Uterus (tissue), 4 donors: ENCODE measurements around the gene SLC22A7. TPM values are rescaled to one million over a fixed set of nuclear protein-coding genes. Genes with fewer than 3 reads are reported as not detected.
A peak's percentile ranks its signal among the peaks of the same experiment; 100 is the strongest.

Experiments
- DNase-seq, 2 donors: peaks; one replicate each; pipeline ENCODE4 v3.0.0-alpha.2; 2019 to 2020
- H3K27ac ChIP-seq, 2 donors: fragments of 200-600 bp; sonication (generic); 1 replicate in 1 of 2; 2 replicates in 1 of 2; pipeline ENCODE4 v1.5.1; 2016 to 2018
- H3K27me3 ChIP-seq, 2 donors: fragments of 200-600 bp; sonication (generic); one replicate each; pipeline ENCODE4 v1.5.1; 2018 to 2019; ENCODE audit warnings: control low read depth in 1 of 2
- H3K36me3 ChIP-seq, 2 donors: fragments of 200-600 bp; sonication (generic); one replicate each; pipeline ENCODE4 v1.5.1; 2019; ENCODE audit warnings: control low read depth in 1 of 2
- H3K4me1 ChIP-seq, 2 donors: fragments of 200-600 bp; sonication (generic); one replicate each; pipeline ENCODE4 v1.5.1; 2018 to 2019; ENCODE audit warnings: control low read depth in 1 of 2
- H3K4me3 ChIP-seq, 2 donors: fragments of 200-600 bp; sonication (generic); 1 replicate in 1 of 2; 2 replicates in 1 of 2; pipeline ENCODE4 v1.5.1; 2018 to 2019; ENCODE audit warnings: mild to moderate bottlenecking in 1 of 2
- H3K9me3 ChIP-seq, 2 donors: fragments of 200-600 bp; sonication (generic); one replicate each; pipeline ENCODE4 v1.5.1; 2019; ENCODE audit warnings: control low read depth in 1 of 2
- CTCF ChIP-seq, 4 experiments: fragments of 200-600 bp in 2 of 4; fragments of 450-650 bp in 2 of 4; sonication (generic) in 2 of 4; IDR thresholded peaks; one replicate each; pipeline ENCODE4 v1.5.1; 2016 to 2019; ENCODE audit warnings: antibody characterized with exemption in 4 of 4, mild to moderate bottlenecking in 2 of 4, moderate library complexity in 1 of 4
- POLR2A ChIP-seq, 2 donors: fragments of 450-650 bp; IDR thresholded peaks; one replicate each; pipeline ENCODE4 v1.6.1; 2016; ENCODE audit warnings: antibody characterized with exemption in 2 of 2, mild to moderate bottlenecking in 1 of 2, moderate library complexity in 1 of 2
- intact Hi-C: fragments of 100-400 bp; cut with DNase I; formaldehyde crosslinking; loops from one replicate; pipeline ENCODE4 v1.15.1; 2023; ENCODE audit warnings: low total_unique reads
- total RNA-seq, 4 donors: library from RNA; depleted of rRNA in 3 of 4; stranded (reverse); fragments of >200 nt in 3 of 4; gene quantifications; one replicate each; pipeline versions ENCODE4 v1.1.0 to v1.2.4, GENCODE V29; 2014 to 2023
- donor health status: DM: yes; HTN: yes; CAD: no.

Gene SLC22A7
- total RNA-seq, 4 donors from 2014 or later, result not detected

- no peak for DNase-seq
- Histone ChIP-seq H3K36me3 (no peaks in the 10 kb centered on the region), H3K4me1 (no peaks in the 10 kb centered on the region), H3K9me3 (no peaks in the 10 kb centered on the region), H3K27ac (no peak overlapping the region), H3K27me3 (no peaks in the 10 kb centered on the region), H3K4me3 (no peak overlapping the region)
- intact Hi-C loops, result no loop called here
- TF ChIP-seq POLR2A (IDR thresholded peaks at IDR 0.05) (no peak), CTCF (IDR thresholded peaks at IDR 0.05) (no peak)
These were observed 35.9 kb upstream of the SLC22A7 start for GRCh38 chr6:43262000-43262779.

- no peaks in the 10 kb centered on the region for H3K27me3 ChIP-seq
- no peaks in the 10 kb centered on the region for H3K9me3 ChIP-seq
- H3K4me1 ChIP-seq, result no peaks in the 10 kb centered on the region
- intact Hi-C loops, result no loop called here
- H3K27ac ChIP-seq, result no peak overlapping the region
- no peaks in the 10 kb centered on the region for H3K36me3 ChIP-seq
- TF ChIP-seq POLR2A (IDR thresholded peaks at IDR 0.05) (no peak), CTCF (IDR thresholded peaks at IDR 0.05) (no peak)
- no peak overlapping the region for H3K4me3 ChIP-seq
- DNase-seq, result no peak
These were observed 35.2 kb upstream of the SLC22A7 start for GRCh38 chr6:43262780-43263313.

GRCh38 chr6:43263314-43264178 is 34.5 kb upstream of the SLC22A7 start:
- DNase-seq, result peak; percentile 40 to 46
- H3K9me3 ChIP-seq, result no peaks in the 10 kb centered on the region
- H3K27ac ChIP-seq, result no peak overlapping the region
- H3K4me1 ChIP-seq, result no peaks in the 10 kb centered on the region
- H3K4me3 ChIP-seq, result no peak overlapping the region
- peak; percentile 34 to 64 (median 58) for TF ChIP-seq CTCF (IDR thresholded peaks at IDR 0.05)
- no peak for TF ChIP-seq POLR2A (IDR thresholded peaks at IDR 0.05)
- no peaks in the 10 kb centered on the region for H3K36me3 ChIP-seq
- intact Hi-C loops, result no loop called here
- H3K27me3 ChIP-seq, result no peaks in the 10 kb centered on the region

- no peak for DNase-seq
- no peak overlapping the region for H3K27ac ChIP-seq
- H3K9me3 ChIP-seq, result no peaks in the 10 kb centered on the region
- no peak overlapping the region for H3K4me3 ChIP-seq
- TF ChIP-seq POLR2A (IDR thresholded peaks at IDR 0.05), result no peak
- TF ChIP-seq CTCF (IDR thresholded peaks at IDR 0.05), result no peak
- intact Hi-C loops, result no loop called here
- H3K4me1 ChIP-seq, result peaks cover 0 to 6% of the 10 kb centered on the region in 2 donors
- no peaks in the 10 kb centered on the region for H3K36me3 ChIP-seq
- H3K27me3 ChIP-seq, result no peaks in the 10 kb centered on the region
These were observed 33.4 kb upstream of the SLC22A7 start for GRCh38 chr6:43264599-43265145.
